WERI-Rb-1 (cell line): ENCODE results near the gene OR51V1.

ENCODE experiments used
- DNase-seq: peaks from one replicate; pipeline ENCODE4 v3.0.0-alpha.2; 2020
- H3K27ac ChIP-seq: fragments of 250-450 bp; sonication (Bioruptor Pico); 2 replicates; pipeline ENCODE4 v1.5.1; 2020; ENCODE audit warnings: mild to moderate bottlenecking, moderate library complexity
- H3K27me3 ChIP-seq: fragments of 250-450 bp; sonication (Bioruptor Pico); 2 replicates; pipeline ENCODE4 v1.5.1; 2021; ENCODE audit warnings: mild to moderate bottlenecking, low read depth, moderate library complexity; ENCODE audit not compliant: insufficient read depth, severe bottlenecking
- H3K36me3 ChIP-seq: fragments of 250-450 bp; sonication (Bioruptor Pico); 2 replicates; pipeline ENCODE4 v1.5.1; 2020; ENCODE audit warnings: mild to moderate bottlenecking, moderate library complexity
- H3K4me3 ChIP-seq: 2 replicates; pipeline ENCODE4 v1.5.1; 2011; ENCODE audit warnings: low read depth, mild to moderate bottlenecking, control low read depth, low read length
- H3K9me3 ChIP-seq: fragments of 250-450 bp; sonication (Bioruptor Pico); 2 replicates; pipeline ENCODE4 v1.5.1; 2021; ENCODE audit warnings: mild to moderate bottlenecking, moderate library complexity; ENCODE audit not compliant: severe bottlenecking
- CTCF ChIP-seq: IDR thresholded peaks from 2 replicates; pipeline ENCODE4 v1.5.1; 2011; ENCODE audit warnings: low read depth, mild to moderate bottlenecking, control low read depth, inconsistent platforms, low read length

The OR51V1 gene

GRCh38 chr11:5233307-5233706, 32.8 kb upstream of the OR51V1 start:
- no peak for TF ChIP-seq CTCF
- H3K36me3 ChIP-seq, result no peaks in the 10 kb centered on the region
- DNase-seq, result no peak
- no peak overlapping the region for H3K4me3 ChIP-seq
- H3K27ac ChIP-seq, result no peak overlapping the region
- peaks cover 48% of the 10 kb centered on the region for H3K27me3 ChIP-seq
- no peaks in the 10 kb centered on the region for H3K9me3 ChIP-seq

- no peaks in the 10 kb centered on the region for H3K36me3 ChIP-seq
- H3K27me3 ChIP-seq, result peaks cover 52% of the 10 kb centered on the region
- no peak for DNase-seq
- no peak overlapping the region for H3K4me3 ChIP-seq
- no peak overlapping the region for H3K27ac ChIP-seq
- no peaks in the 10 kb centered on the region for H3K9me3 ChIP-seq
- TF ChIP-seq CTCF, result no peak
Measured at GRCh38 chr11:5232821-5233220, 32.3 kb upstream of the OR51V1 start.

- H3K27me3 ChIP-seq, result peaks cover 55% of the 10 kb centered on the region
- no peak overlapping the region for H3K4me3 ChIP-seq
- no peak for DNase-seq
- H3K36me3 ChIP-seq, result no peaks in the 10 kb centered on the region
- no peak for TF ChIP-seq CTCF
- no peak overlapping the region for H3K27ac ChIP-seq
- H3K9me3 ChIP-seq, result no peaks in the 10 kb centered on the region
Measured at GRCh38 chr11:5232176-5232575, 31.7 kb upstream of the OR51V1 start.

- DNase-seq, result no peak
- H3K27ac ChIP-seq, result no peak overlapping the region
- H3K4me3 ChIP-seq, result no peak overlapping the region
- no peaks in the 10 kb centered on the region for H3K9me3 ChIP-seq
- H3K27me3 ChIP-seq, result peaks cover 48% of the 10 kb centered on the region
- H3K36me3 ChIP-seq, result no peaks in the 10 kb centered on the region
- no peak for TF ChIP-seq CTCF
Measured at GRCh38 chr11:5231111-5231510, 30.6 kb upstream of the OR51V1 start.

- TF ChIP-seq CTCF, result no peak
- Histone ChIP-seq H3K36me3 (no peaks in the 10 kb centered on the region), H3K27me3 (peaks cover 46% of the 10 kb centered on the region), H3K27ac (no peak overlapping the region), H3K9me3 (no peaks in the 10 kb centered on the region), H3K4me3 (no peak overlapping the region)
- no peak for DNase-seq
Measured at GRCh38 chr11:5230266-5230665, 29.8 kb upstream of the OR51V1 start.

GRCh38 chr11:5229796-5230195, 29.3 kb upstream of the OR51V1 start:
- Histone ChIP-seq H3K4me3 (no peak overlapping the region), H3K27ac (no peak overlapping the region), H3K36me3 (no peaks in the 10 kb centered on the region), H3K27me3 (peaks cover 44% of the 10 kb centered on the region), H3K9me3 (no peaks in the 10 kb centered on the region)
- no peak for TF ChIP-seq CTCF
- no peak for DNase-seq
